Measurements from ENCODE around the gene ZDHHC21.
"Not testable (repeated sequence)": the region's sequence is repeated elsewhere in the genome, so short reads cannot be mapped to it uniquely, and the experiment has no call there.

GRCh38 chr9:14664022-14664421 is 29.2 kb downstream of the ZDHHC21 start:
- not testable (repeated sequence) for TF ChIP-seq CTCF (IDR thresholded peaks at IDR 0.05); HOXA7 (CRISPR knock-in tag; IDR thresholded peaks at IDR 0.05); FOSL2 (IDR thresholded peaks at IDR 0.05); FOSL2 (CRISPR knock-in tag; IDR thresholded peaks at IDR 0.05)

Data from A549 (cell line).